H1 (cell line): ENCODE measurements around the gene ASXL1. TPM values are rescaled to one million over a fixed set of nuclear protein-coding genes. Genes with fewer than 3 reads are reported as not detected.

Source experiments
- CTCF ChIA-PET: fragments of 300-600 bp; sonication (Branson Sonifier 250); formaldehyde crosslinking; loops from one replicate; lab custom pipeline; 2021; ENCODE audit not compliant: partially characterized antibody; lab: Charles Lee
- POLR2A ChIA-PET: fragments of 300-600 bp; sonication (Branson Sonifier 250); formaldehyde crosslinking; loops from one replicate; lab custom pipeline; 2021; ENCODE audit warnings: inconsistent platforms; ENCODE audit not compliant: partially characterized antibody; lab: Charles Lee
- DNase-seq, 2 experiments: peaks; one replicate each; pipeline versions ENCODE4 v3.0.0 to v3.0.0-alpha.2; 2010 to 2022; ENCODE audit warnings: low spot score in 2 of 2, low read depth in 1 of 2, mixed read lengths in 1 of 2
- FAIRE-seq: peaks from 2 replicates; lab custom pipeline; 2011; peaks lifted over from hg19 to GRCh38; lab: Jason Lieb, UNC
- H2AFZ ChIP-seq: 2 replicates; pipeline ENCODE4 v1.8.1; 2012; ENCODE audit warnings: low read length, inconsistent platforms
- H2AK5ac ChIP-seq: 2 replicates; pipeline ENCODE4 v1.6.1; 2013; ENCODE audit warnings: low read depth, low read length
- H2BK120ac ChIP-seq: replicated peaks from 2 replicates; pipeline ENCODE3; 2013; ENCODE audit warnings: low read depth, low read length, inconsistent platforms
- H2BK12ac ChIP-seq: 2 replicates; pipeline ENCODE4 v1.6.1; 2013; ENCODE audit warnings: low read depth, low read length
- H2BK15ac ChIP-seq: 2 replicates; pipeline ENCODE4 v1.6.1; 2013; ENCODE audit warnings: low read length
- H2BK20ac ChIP-seq: 2 replicates; pipeline ENCODE4 v1.6.1; 2013; ENCODE audit warnings: low read length
- H2BK5ac ChIP-seq: 2 replicates; pipeline ENCODE4 v1.6.1; 2013; ENCODE audit warnings: low read depth, low read length
- H3K14ac ChIP-seq: 2 replicates; pipeline ENCODE4 v1.6.1; 2013; ENCODE audit warnings: inconsistent platforms; ENCODE audit not compliant: insufficient read length
- H3K18ac ChIP-seq: 2 replicates; pipeline ENCODE4 v1.6.1; 2013; ENCODE audit warnings: low read length; ENCODE audit errors: extremely low read depth
- H3K23ac ChIP-seq: 2 replicates; pipeline ENCODE4 v1.6.1; 2013; ENCODE audit warnings: inconsistent platforms; ENCODE audit not compliant: insufficient read length
- H3K23me2 ChIP-seq: 2 replicates; pipeline ENCODE4 v1.6.1; 2013; ENCODE audit warnings: low read depth, low read length
- H3K27ac ChIP-seq: 2 replicates; pipeline ENCODE4 v1.6.1; 2011; ENCODE audit warnings: low read depth, low read length, inconsistent platforms
- H3K27me3 ChIP-seq, 4 experiments: replicated peaks in 1 of 4; 1 replicate in 1 of 4; 2 replicates in 3 of 4; pipeline versions ENCODE4 v1.6.1 to v1.8.1; 2011 to 2013; ENCODE audit warnings: low read length in 3 of 4, mild to moderate bottlenecking in 3 of 4, inconsistent platforms in 2 of 4, mixed read lengths in 2 of 4, moderate library complexity in 1 of 4; ENCODE audit not compliant: control insufficient read depth in 3 of 4, insufficient read depth in 3 of 4; ENCODE audit errors: extremely low read depth in 1 of 4
- H3K36me3 ChIP-seq, 4 experiments: 2 replicates each; pipeline versions ENCODE4 v1.6.1 to v1.8.1; 2011 to 2013; ENCODE audit warnings: mild to moderate bottlenecking in 4 of 4, low read length in 3 of 4, moderate library complexity in 2 of 4, control low read depth in 1 of 4, inconsistent platforms in 1 of 4; ENCODE audit not compliant: insufficient read depth in 4 of 4, control insufficient read depth in 2 of 4
- H3K4ac ChIP-seq: replicated peaks from 2 replicates; pipeline ENCODE3; 2013; ENCODE audit warnings: low read length, low read depth, mixed read lengths, inconsistent platforms; ENCODE audit not compliant: insufficient read length
- H3K4me1 ChIP-seq, 4 experiments: replicated peaks in 1 of 4; 1 replicate in 1 of 4; 2 replicates in 3 of 4; pipeline versions ENCODE4 v1.6.1 to v1.8.1; 2011 to 2013; ENCODE audit warnings: low read length in 3 of 4, inconsistent platforms in 2 of 4, mixed read lengths in 1 of 4; ENCODE audit not compliant: insufficient read depth in 4 of 4, control insufficient read depth in 3 of 4
- H3K4me2 ChIP-seq, 2 experiments: 2 replicates each; pipeline versions ENCODE4 v1.6.1 to v1.8.1; 2011 to 2013; ENCODE audit warnings: low read depth in 2 of 2, low read length in 2 of 2, control low read depth in 1 of 2, inconsistent platforms in 1 of 2, mild to moderate bottlenecking in 1 of 2; ENCODE audit not compliant: insufficient read depth in 1 of 2
- H3K4me3 ChIP-seq, 4 experiments: fragments of 200-600, 300-600 bp in 1 of 4; sonication (generic), shearing (Covaris generic), sonication (Bioruptor Twin) in 1 of 4; 2 replicates each; pipeline versions ENCODE4 v1.5.1 to v1.8.1; 2011 to 2016; ENCODE audit warnings: low read length in 4 of 4, low read depth in 3 of 4, control low read depth in 2 of 4, inconsistent platforms in 2 of 4, mild to moderate bottlenecking in 2 of 4, mixed read lengths in 1 of 4, moderate library complexity in 1 of 4; ENCODE audit not compliant: insufficient read depth in 2 of 4; ENCODE audit errors: extremely low read depth in 1 of 4
- H3K56ac ChIP-seq: replicated peaks from 2 replicates; pipeline ENCODE3; 2013; ENCODE audit warnings: low read depth, mild to moderate bottlenecking, mixed read lengths, low read length, inconsistent platforms; ENCODE audit not compliant: insufficient read length
- H3K79me1 ChIP-seq: 2 replicates; pipeline ENCODE4 v1.6.1; 2013; ENCODE audit warnings: low read depth, low read length, control low read depth
- H3K79me2 ChIP-seq, 2 experiments: 2 replicates each; pipeline versions ENCODE4 v1.6.1 to v1.8.1; 2012 to 2013; ENCODE audit warnings: low read length in 2 of 2, mild to moderate bottlenecking in 2 of 2, inconsistent platforms in 1 of 2; ENCODE audit not compliant: insufficient read depth in 2 of 2, control insufficient read depth in 1 of 2
- H3K9ac ChIP-seq, 4 experiments: replicated peaks in 1 of 4; 1 replicate in 1 of 4; 2 replicates in 3 of 4; pipeline versions ENCODE4 v1.6.1 to v1.8.1; 2011 to 2013; ENCODE audit warnings: low read depth in 3 of 4, low read length in 3 of 4, control low read depth in 2 of 4, mild to moderate bottlenecking in 2 of 4, moderate library complexity in 2 of 4, inconsistent platforms in 1 of 4; ENCODE audit errors: extremely low read depth in 1 of 4
- H3K9me3 ChIP-seq, 2 experiments: 2 replicates each; pipeline versions ENCODE4 v1.6.1 to v1.8.1; 2012 to 2013; ENCODE audit warnings: mild to moderate bottlenecking in 2 of 2, moderate library complexity in 2 of 2, control low read depth in 1 of 2, inconsistent platforms in 1 of 2, low read depth in 1 of 2, low read length in 1 of 2, mixed read lengths in 1 of 2; ENCODE audit not compliant: insufficient read depth in 2 of 2
- H4K20me1 ChIP-seq, 2 experiments: replicated peaks in 1 of 2; 2 replicates each; pipeline versions ENCODE3 to v1.8.1; 2011 to 2013; ENCODE audit warnings: inconsistent platforms in 2 of 2, low read length in 2 of 2, mild to moderate bottlenecking in 1 of 2; ENCODE audit not compliant: insufficient read depth in 2 of 2, control insufficient read depth in 1 of 2
- H4K5ac ChIP-seq: 2 replicates; pipeline ENCODE4 v1.6.1; 2013; ENCODE audit warnings: low read length, low read depth, mixed read lengths, inconsistent platforms; ENCODE audit not compliant: insufficient read length
- H4K8ac ChIP-seq: 2 replicates; pipeline ENCODE4 v1.8.0; 2013; ENCODE audit warnings: mild to moderate bottlenecking, moderate library complexity, low read length, inconsistent platforms; ENCODE audit not compliant: insufficient read depth; ENCODE audit errors: extremely low read depth
- H4K91ac ChIP-seq: replicated peaks from 2 replicates; pipeline ENCODE3; 2013; ENCODE audit warnings: low read length, mixed read lengths, inconsistent platforms; ENCODE audit not compliant: insufficient read length
- BACH1 ChIP-seq: IDR thresholded peaks from 2 replicates; pipeline ENCODE4 v1.6.1; 2012; ENCODE audit warnings: low read length, improper control_type of control experiment
- CBX8 ChIP-seq: fragments of 300-800, 300-1000 bp; sonication (generic); IDR thresholded peaks from 2 replicates; pipeline ENCODE4 v1.7.1; 2016; ENCODE audit warnings: low read depth, low read length, borderline replicate concordance
- CREB1 ChIP-seq: IDR thresholded peaks from 2 replicates; pipeline ENCODE4 v1.6.1; 2012; ENCODE audit warnings: inconsistent platforms
- EP300 ChIP-seq, 2 experiments: IDR thresholded peaks; 1 replicate in 1 of 2; 2 replicates in 1 of 2; pipeline ENCODE4 v1.6.1; 2011 to 2012; ENCODE audit warnings: low read depth in 2 of 2, low read length in 2 of 2, mild to moderate bottlenecking in 2 of 2, borderline replicate concordance in 1 of 2, inconsistent platforms in 1 of 2, moderate library complexity in 1 of 2
- JUN ChIP-seq: IDR thresholded peaks from 2 replicates; pipeline ENCODE4 v1.6.1; 2011; ENCODE audit warnings: low read depth, mild to moderate bottlenecking, improper control_type of control experiment, low read length
- JUND ChIP-seq: IDR thresholded peaks from 2 replicates; pipeline ENCODE4 v1.6.1; 2011; ENCODE audit warnings: mild to moderate bottlenecking, improper control_type of control experiment, low read length
- KDM4A ChIP-seq: IDR thresholded peaks from one replicate; pipeline ENCODE4 v1.7.1; 2012; ENCODE audit warnings: low read depth, mild to moderate bottlenecking, moderate library complexity, low read length, inconsistent platforms; ENCODE audit not compliant: severe bottlenecking
- POLR2AphosphoS5 ChIP-seq: IDR thresholded peaks from 2 replicates; pipeline ENCODE4 v1.6.1; 2011; ENCODE audit warnings: low read depth, low read length
- RXRA ChIP-seq: IDR thresholded peaks from 2 replicates; pipeline ENCODE4 v1.6.1; 2011; ENCODE audit warnings: low read depth, mild to moderate bottlenecking, low read length, moderate library complexity; ENCODE audit not compliant: insufficient read depth
- SP1 ChIP-seq: IDR thresholded peaks from 2 replicates; pipeline ENCODE4 v1.6.1; 2011; ENCODE audit warnings: low read depth, low read length
- SP2 ChIP-seq: IDR thresholded peaks from 2 replicates; pipeline ENCODE4 v1.6.1; 2012; ENCODE audit warnings: mild to moderate bottlenecking, low read length, inconsistent platforms
- SUZ12 ChIP-seq: fragments of 200-600 bp; sonication (generic); IDR thresholded peaks from 2 replicates; pipeline ENCODE4 v1.6.1; 2012; ENCODE audit warnings: mild to moderate bottlenecking, inconsistent platforms, low read length, moderate library complexity, mixed read lengths
- USF2 ChIP-seq: IDR thresholded peaks from 2 replicates; pipeline ENCODE4 v1.6.1; 2011; ENCODE audit warnings: low read length, improper control_type of control experiment
- YY1 ChIP-seq: IDR thresholded peaks from 2 replicates; pipeline ENCODE4 v1.6.1; 2011; ENCODE audit warnings: low read depth, mild to moderate bottlenecking, low read length
- WGBS, 2 experiments: shearing (Covaris generic) in 1 of 2; methylation state at CpG; one replicate each; pipeline versions ENCODE4 v1.1.6 to v1.1.7; 2013 to 2015; ENCODE audit warnings: low lambda C conversion rate in 2 of 2, mixed read lengths in 2 of 2, inconsistent platforms in 1 of 2, low coverage in 1 of 2, missing lambda C conversion rate in 1 of 2; ENCODE audit not compliant: insufficient replicate concordance in 2 of 2, insufficient coverage in 1 of 2, insufficient read length in 1 of 2; ENCODE audit errors: extremely low coverage in 1 of 2, missing lambda C conversion rate in 1 of 2; 5-methylcytosine and 5-hydroxymethylcytosine counted together
- polyA plus RNA-seq, 7 experiments: library from polyadenylated mRNA; depleted of rRNA in 3 of 7; stranded (reverse) in 5 of 7; unstranded in 2 of 7; fragments of >200 nt in 5 of 7; fragments of 200-250 nt in 2 of 7; gene quantifications; 1 replicate in 5 of 7; 2 replicates in 1 of 7; 4 replicates in 1 of 7; pipeline versions ENCODE4 v1.2.1 to v1.2.3, GENCODE V29; 2011 to 2013; ENCODE audit warnings: missing spikeins in 2 of 7, mixed read lengths in 2 of 7
- total RNA-seq: library from RNA; stranded (reverse); fragmentation: NEBNext Ultra II Directional; extraction: Animal tissue kit (Norgen Biotek cat#: 25700); gene quantifications from 2 replicates; pipeline ENCODE4 v1.2.1, GENCODE V29; 2021

ASXL1 gene
- total and polyA plus RNA-seq, 2 of the 8 experiments (the other 6 are each of a cell fraction or from before 2014, with no cell fraction given), result 10.6 to 26.5 TPM

GRCh38 chr20:32319100-32319499 is 39.0 kb upstream of the ASXL1 start:
- Histone ChIP-seq H4K20me1 (peaks cover 0 to 3% of the 10 kb centered on the region in 2 experiments), H3K14ac (no peak overlapping the region), H3K79me2 (no peaks in the 10 kb centered on the region), H4K8ac (no peak overlapping the region), H3K4me3 (no peak overlapping the region), H2BK120ac (no peak overlapping the region), H2BK15ac (no peak overlapping the region), H3K27me3 (no peaks in the 10 kb centered on the region), H2AK5ac (no peak overlapping the region), H3K23ac (no peak overlapping the region), H4K5ac (no peak overlapping the region), H3K4ac (no peak overlapping the region), H3K56ac (no peak overlapping the region), H4K91ac (no peak overlapping the region), H3K79me1 (0 out of 2 replicates have a peak, but pooled peaks cover 3% of the 10 kb centered on the region), H3K27ac (no peak overlapping the region), H3K9me3 (no peaks in the 10 kb centered on the region), H3K4me1 (no peaks in the 10 kb centered on the region), H3K36me3 (peaks cover 0 to 10% (median 6%) of the 10 kb centered on the region in 4 experiments; a peak in 2 of 8 replicates), H3K23me2 (no peaks in the 10 kb centered on the region; the same call in 1 of the 2 replicates), H3K4me2 (no peak overlapping the region), H2BK5ac (no peak overlapping the region), H3K9ac (no peak overlapping the region), H2BK20ac (no peak overlapping the region), H2AFZ (no peak overlapping the region), H2BK12ac (no peak overlapping the region), H3K18ac (no peak overlapping the region)
- DNase-seq, result no peak
- FAIRE-seq, result no peak
- WGBS, 2 experiments, result 91% methylated on average over 6 of the region's 6 CpGs; no CpG with 5 or more reads in 1 of the 2 experiments
- CTCF ChIA-PET, result no interaction called here
- POLR2A ChIA-PET, result no interaction called here
- TF ChIP-seq POLR2AphosphoS5 (no peak), CREB1 (no peak), JUN (no peak), USF2 (no peak), JUND (no peak), SUZ12 (no peak), BACH1 (no peak), KDM4A (no peak), YY1 (no peak), SP2 (no peak), CBX8 (no peak), SP1 (no peak), EP300 (IDR thresholded peaks at IDR 0.05; ENCODE audit: borderline replicate concordance in 1 of 2, low read depth in 2 of 2, low read length in 2 of 2) (no peak), RXRA (no peak)
